ENCODE results near the gene ANKRD65.

- TF ChIP-seq CTCF (IDR thresholded peaks at IDR 0.05; ENCODE audit: insufficient read depth, low read length) (no peak), REST (IDR thresholded peaks at IDR 0.05; ENCODE audit: insufficient replicate concordance, low read depth) (no peak)
Observed at GRCh38 chr1:1432274-1432950, 11.3 kb upstream of the ANKRD65 start.
